T-helper 1 cell treated with Interleukin-12 subunit alpha and Interleukin-12 subunit beta and Interleukin-4 antibody, amounts not matched to agents 30 ng/mL and 1 ng/mL, for 36 hours (primary cell): ENCODE data around the gene NMRK1. TPM values are rescaled to one million over a fixed set of nuclear protein-coding genes. Genes with fewer than 3 reads are reported as not detected.

ENCODE experiments used
- total RNA-seq: library from RNA; stranded (reverse); gene quantifications from 2 replicates; pipeline ENCODE4 v1.2.3, GENCODE V29; 2022

NMRK1 gene
- total RNA-seq, 1 donor from 2014 or later: 25.1 TPM

Other genes with a start within 250 kb of the NMRK1 start
- not detected in 2 replicates for gene TRPM6, start 200.2 kb downstream of the NMRK1 start, total RNA-seq
- gene C9orf40, start 135.2 kb downstream of the NMRK1 start, total RNA-seq: 12.7 and 13.6 TPM in 2 replicates
- gene CARNMT1, start 59.9 kb downstream of the NMRK1 start, total RNA-seq: 33.1 and 37.3 TPM in 2 replicates
- 140 and 143 TPM in 2 replicates for gene OSTF1, start 359 bp upstream of the NMRK1 start, total RNA-seq